Measurements from ENCODE around the gene RAD51B. TPM values are rescaled to one million over a fixed set of nuclear protein-coding genes. Genes with fewer than 3 reads are reported as not detected.

RAD51B gene
- total and polyA plus RNA-seq, 2 donors (not counting 1 experiment from before 2014, with no cell fraction given), result 4.6 to 16.3 TPM

DNA sequence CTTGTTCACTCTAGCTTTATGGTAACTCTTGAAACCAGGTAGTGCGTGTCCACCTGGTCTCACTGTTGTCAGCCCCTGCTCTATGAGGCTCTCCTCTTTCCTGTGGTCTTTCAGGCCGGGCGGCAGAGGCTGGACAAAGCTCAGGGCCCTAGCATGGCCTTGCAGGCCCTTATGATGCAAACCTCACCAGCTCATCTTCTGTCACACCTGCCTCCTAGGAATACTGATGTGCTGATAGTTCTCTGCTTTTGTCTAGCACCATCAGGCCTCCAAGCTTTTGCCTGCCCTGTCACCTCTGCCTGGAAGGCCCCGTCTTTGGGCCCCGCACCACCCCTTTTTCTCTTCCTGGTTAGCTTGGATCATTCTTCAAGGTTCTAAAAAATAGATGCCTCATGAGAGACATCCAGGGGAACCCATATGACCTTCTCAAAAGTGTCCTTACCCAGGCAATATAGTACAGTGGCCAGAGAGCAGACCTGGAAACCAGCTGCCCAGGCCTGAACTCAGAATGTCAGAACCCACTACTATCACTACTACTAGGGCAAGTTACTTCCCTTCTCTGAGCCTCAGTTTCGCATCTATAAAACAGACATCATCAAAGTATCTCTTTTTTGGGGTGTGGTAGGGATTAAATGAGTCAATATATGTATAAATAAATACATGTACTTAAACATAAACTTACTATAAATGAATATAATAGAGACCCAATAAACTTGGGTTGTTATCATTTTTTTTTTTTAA is 881.6 kb downstream of the RAD51B start:
- no peak for DNase-seq (ENCODE audit: low read depth in 2 of 2)
- H3K4me1 ChIP-seq (ENCODE audit: control insufficient read depth, extremely low read depth, insufficient read depth, low read length), result peaks cover 3% of the 10 kb centered on the region
- H3K27ac ChIP-seq (ENCODE audit: insufficient read depth, low read length), result no peak overlapping the region
- H3K9me3 ChIP-seq (ENCODE audit: control insufficient read depth, insufficient read depth, low read depth, low read length), result no peaks in the 10 kb centered on the region
- H3K79me2 ChIP-seq (ENCODE audit: control insufficient read depth, insufficient read depth, low read length), result no peaks in the 10 kb centered on the region
- H3K4me2 ChIP-seq (ENCODE audit: extremely low read depth, insufficient read depth, low read length), result no peak overlapping the region
- no peak overlapping the region for H3K4me3 ChIP-seq (replicated peaks in 1 of 4; ENCODE audit: control extremely low read depth in 1 of 4, insufficient read depth in 1 of 4, low read depth in 3 of 4, low read length in 4 of 4)
- H2AFZ ChIP-seq (ENCODE audit: low read length), result no peak overlapping the region
- no peaks in the 10 kb centered on the region for H3K36me3 ChIP-seq (ENCODE audit: control insufficient read depth, insufficient read depth, low read length)
- TF ChIP-seq, protein P1, sequence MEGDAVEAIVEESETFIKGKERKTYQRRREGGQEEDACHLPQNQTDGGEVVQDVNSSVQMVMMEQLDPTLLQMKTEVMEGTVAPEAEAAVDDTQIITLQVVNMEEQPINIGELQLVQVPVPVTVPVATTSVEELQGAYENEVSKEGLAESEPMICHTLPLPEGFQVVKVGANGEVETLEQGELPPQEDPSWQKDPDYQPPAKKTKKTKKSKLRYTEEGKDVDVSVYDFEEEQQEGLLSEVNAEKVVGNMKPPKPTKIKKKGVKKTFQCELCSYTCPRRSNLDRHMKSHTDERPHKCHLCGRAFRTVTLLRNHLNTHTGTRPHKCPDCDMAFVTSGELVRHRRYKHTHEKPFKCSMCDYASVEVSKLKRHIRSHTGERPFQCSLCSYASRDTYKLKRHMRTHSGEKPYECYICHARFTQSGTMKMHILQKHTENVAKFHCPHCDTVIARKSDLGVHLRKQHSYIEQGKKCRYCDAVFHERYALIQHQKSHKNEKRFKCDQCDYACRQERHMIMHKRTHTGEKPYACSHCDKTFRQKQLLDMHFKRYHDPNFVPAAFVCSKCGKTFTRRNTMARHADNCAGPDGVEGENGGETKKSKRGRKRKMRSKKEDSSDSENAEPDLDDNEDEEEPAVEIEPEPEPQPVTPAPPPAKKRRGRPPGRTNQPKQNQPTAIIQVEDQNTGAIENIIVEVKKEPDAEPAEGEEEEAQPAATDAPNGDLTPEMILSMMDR (conservative IDR thresholded peaks at IDR 0.05 in 1 of 2, IDR thresholded peaks at IDR 0.05 in 1 of 2; ENCODE audit: low read depth in 1 of 2, low read length in 2 of 2), result no peak
- no peak for TF ChIP-seq EZH2 (IDR thresholded peaks at IDR 0.05; ENCODE audit: low read length, missing control alignments)
- no peaks in the 10 kb centered on the region for H4K20me1 ChIP-seq (ENCODE audit: control insufficient read depth, extremely low read depth, insufficient read depth, low read length)
- H3K27me3 ChIP-seq (ENCODE audit: control insufficient read depth, insufficient read depth, low read length), result no peaks in the 10 kb centered on the region
- no peak overlapping the region for H3K9ac ChIP-seq (ENCODE audit: insufficient read depth, low read length)

DNA sequence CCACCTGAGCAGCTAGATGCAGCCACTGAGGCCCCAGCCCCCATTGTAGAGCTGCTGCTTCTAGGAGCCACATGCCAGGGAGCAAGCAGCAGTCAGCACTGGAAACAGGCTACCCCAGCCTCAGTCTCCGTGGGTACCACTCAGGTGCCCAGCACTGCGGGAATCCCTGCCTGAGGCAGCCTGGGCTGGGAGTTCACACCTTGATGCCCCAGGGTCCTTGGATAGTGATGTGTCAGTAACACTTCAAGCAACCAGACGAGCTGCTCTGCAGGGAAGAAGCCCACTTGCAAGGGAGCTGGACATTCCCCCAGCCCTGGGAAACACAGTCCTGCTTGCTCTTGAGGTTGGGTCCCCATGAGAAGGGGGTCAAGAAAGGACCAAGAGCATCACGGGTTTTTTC is 882.6 kb downstream of the RAD51B start:
- DNase-seq (ENCODE audit: low read depth in 2 of 2), result no peak
- H3K27ac ChIP-seq (ENCODE audit: insufficient read depth, low read length), result no peak overlapping the region
- H3K36me3 ChIP-seq (ENCODE audit: control insufficient read depth, insufficient read depth, low read length), result no peaks in the 10 kb centered on the region
- H3K4me1 ChIP-seq (ENCODE audit: control insufficient read depth, extremely low read depth, insufficient read depth, low read length), result peaks cover 3% of the 10 kb centered on the region
- H2AFZ ChIP-seq (ENCODE audit: low read length), result no peak overlapping the region
- H3K9ac ChIP-seq (ENCODE audit: insufficient read depth, low read length), result no peak overlapping the region
- H3K4me3 ChIP-seq (replicated peaks in 1 of 4; ENCODE audit: control extremely low read depth in 1 of 4, insufficient read depth in 1 of 4, low read depth in 3 of 4, low read length in 4 of 4), result no peak overlapping the region
- H4K20me1 ChIP-seq (ENCODE audit: control insufficient read depth, extremely low read depth, insufficient read depth, low read length), result no peaks in the 10 kb centered on the region
- no peak for TF ChIP-seq EZH2 (IDR thresholded peaks at IDR 0.05; ENCODE audit: low read length, missing control alignments)
- TF ChIP-seq, protein P1 (conservative IDR thresholded peaks at IDR 0.05 in 1 of 2, IDR thresholded peaks at IDR 0.05 in 1 of 2; ENCODE audit: low read depth in 1 of 2, low read length in 2 of 2), result no peak
- no peaks in the 10 kb centered on the region for H3K9me3 ChIP-seq (ENCODE audit: control insufficient read depth, insufficient read depth, low read depth, low read length)
- no peaks in the 10 kb centered on the region for H3K27me3 ChIP-seq (ENCODE audit: control insufficient read depth, insufficient read depth, low read length)
- H3K4me2 ChIP-seq (ENCODE audit: extremely low read depth, insufficient read depth, low read length), result no peak overlapping the region
- no peaks in the 10 kb centered on the region for H3K79me2 ChIP-seq (ENCODE audit: control insufficient read depth, insufficient read depth, low read length)

GRCh38 chr14:68702578-68702977 is 883.0 kb downstream of the RAD51B start:
- Histone ChIP-seq H3K4me3 (replicated peaks in 1 of 4; ENCODE audit: control extremely low read depth in 1 of 4, insufficient read depth in 1 of 4, low read depth in 3 of 4, low read length in 4 of 4) (no peak overlapping the region), H3K9ac (ENCODE audit: insufficient read depth, low read length) (no peak overlapping the region), H3K4me1 (ENCODE audit: control insufficient read depth, extremely low read depth, insufficient read depth, low read length) (peaks cover 3% of the 10 kb centered on the region), H3K27me3 (ENCODE audit: control insufficient read depth, insufficient read depth, low read length) (no peaks in the 10 kb centered on the region), H4K20me1 (ENCODE audit: control insufficient read depth, extremely low read depth, insufficient read depth, low read length) (no peaks in the 10 kb centered on the region), H3K36me3 (ENCODE audit: control insufficient read depth, insufficient read depth, low read length) (no peaks in the 10 kb centered on the region), H3K4me2 (ENCODE audit: extremely low read depth, insufficient read depth, low read length) (no peak overlapping the region), H2AFZ (ENCODE audit: low read length) (no peak overlapping the region), H3K79me2 (ENCODE audit: control insufficient read depth, insufficient read depth, low read length) (no peaks in the 10 kb centered on the region), H3K27ac (ENCODE audit: insufficient read depth, low read length) (no peak overlapping the region), H3K9me3 (ENCODE audit: control insufficient read depth, insufficient read depth, low read depth, low read length) (no peaks in the 10 kb centered on the region)
- DNase-seq (ENCODE audit: low read depth in 2 of 2), result no peak
- TF ChIP-seq, protein P1 (conservative IDR thresholded peaks at IDR 0.05 in 1 of 2, IDR thresholded peaks at IDR 0.05 in 1 of 2; ENCODE audit: low read depth in 1 of 2, low read length in 2 of 2), result no peak
- no peak for TF ChIP-seq EZH2 (IDR thresholded peaks at IDR 0.05; ENCODE audit: low read length, missing control alignments)
